ENCODE data around the gene LAT.

The LAT gene

GRCh38 chr16:29009050-29009837 is 24.4 kb downstream of the LAT start:
- no peak for DNase-seq

GRCh38 chr16:29009838-29010166 is 24.9 kb downstream of the LAT start:
- no peak for DNase-seq

GRCh38 chr16:29011112-29011511 is 26.3 kb downstream of the LAT start:
- no peak for DNase-seq

GRCh38 chr16:29011851-29012250 is 27.0 kb downstream of the LAT start:
- DNase-seq, result no peak

GRCh38 chr16:29012913-29013553 is 28.2 kb downstream of the LAT start:
- DNase-seq, result no peak

GRCh38 chr16:29014561-29015069 is 29.8 kb downstream of the LAT start:
- DNase-seq, result no peak

- no peak for DNase-seq
These were observed 37.3 kb downstream of the LAT start for GRCh38 chr16:29022196-29022595.

- DNase-seq, result no peak
These were observed 38.7 kb downstream of the LAT start for GRCh38 chr16:29023279-29024277.

GRCh38 chr16:29024278-29024677 is 39.4 kb downstream of the LAT start:
- DNase-seq, result no peak

GRCh38 chr16:29025218-29025617 is 40.4 kb downstream of the LAT start:
- no peak for DNase-seq

- no peak for DNase-seq
These were observed 40.9 kb downstream of the LAT start for GRCh38 chr16:29025735-29026134.

GRCh38 chr16:29028457-29029167 is 43.8 kb downstream of the LAT start:
- no peak for DNase-seq

- DNase-seq, result no peak
These were observed 44.5 kb downstream of the LAT start for GRCh38 chr16:29029168-29029994.

GRCh38 chr16:29030086-29030840 is 45.4 kb downstream of the LAT start:
- no peak for DNase-seq
